HUES6 (cell line): ENCODE data around the gene MSI2.

Experiments used
- H3K27ac ChIP-seq: 2 replicates; pipeline ENCODE4 v1.7.0; 2013; ENCODE audit warnings: low read depth, mild to moderate bottlenecking, low read length, inconsistent platforms
- H3K27me3 ChIP-seq: 2 replicates; pipeline ENCODE4 v1.6.1; 2013; ENCODE audit warnings: low read length; ENCODE audit not compliant: control insufficient read depth, insufficient read depth
- H3K36me3 ChIP-seq: 2 replicates; pipeline ENCODE4 v1.6.1; 2013; ENCODE audit warnings: low read length; ENCODE audit not compliant: control insufficient read depth, insufficient read depth
- H3K4me1 ChIP-seq: 2 replicates; pipeline ENCODE4 v1.6.1; 2013; ENCODE audit warnings: low read length; ENCODE audit not compliant: control insufficient read depth, insufficient read depth
- H3K4me3 ChIP-seq: 2 replicates; pipeline ENCODE4 v1.5.1; 2013; ENCODE audit warnings: low read depth, low read length
- H3K9ac ChIP-seq: one replicate; pipeline ENCODE4 v1.6.1; 2013; ENCODE audit warnings: mild to moderate bottlenecking, low read length
- H3K9me3 ChIP-seq: 2 replicates; pipeline ENCODE4 v1.6.1; 2013; ENCODE audit warnings: low read depth, low read length; ENCODE audit not compliant: control insufficient read depth, insufficient read depth

MSI2 gene

DNA sequence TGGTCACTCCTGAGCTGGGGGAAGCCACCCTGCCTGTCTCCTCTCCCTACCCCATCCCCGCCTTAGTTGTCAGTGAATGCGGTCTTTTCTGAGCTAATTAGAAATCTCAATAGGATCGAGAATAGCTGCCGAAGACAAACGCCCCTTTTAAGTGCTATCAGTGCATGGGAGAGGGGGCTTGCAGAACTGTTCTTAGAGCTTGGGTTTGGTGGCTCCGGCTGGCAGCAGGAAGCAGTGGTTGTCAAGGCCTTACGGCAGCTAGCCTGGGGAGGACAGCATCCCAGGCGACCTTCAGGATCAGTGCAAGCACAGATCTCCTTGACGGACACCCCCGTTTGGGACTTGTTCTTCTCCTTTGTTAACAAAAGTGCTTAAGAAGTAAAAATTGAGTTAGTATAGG is 293.7 kb downstream of the MSI2 start:
- Histone ChIP-seq H3K27ac (no peak overlapping the region), H3K4me1 (peaks cover 93% of the 10 kb centered on the region)

DNA sequence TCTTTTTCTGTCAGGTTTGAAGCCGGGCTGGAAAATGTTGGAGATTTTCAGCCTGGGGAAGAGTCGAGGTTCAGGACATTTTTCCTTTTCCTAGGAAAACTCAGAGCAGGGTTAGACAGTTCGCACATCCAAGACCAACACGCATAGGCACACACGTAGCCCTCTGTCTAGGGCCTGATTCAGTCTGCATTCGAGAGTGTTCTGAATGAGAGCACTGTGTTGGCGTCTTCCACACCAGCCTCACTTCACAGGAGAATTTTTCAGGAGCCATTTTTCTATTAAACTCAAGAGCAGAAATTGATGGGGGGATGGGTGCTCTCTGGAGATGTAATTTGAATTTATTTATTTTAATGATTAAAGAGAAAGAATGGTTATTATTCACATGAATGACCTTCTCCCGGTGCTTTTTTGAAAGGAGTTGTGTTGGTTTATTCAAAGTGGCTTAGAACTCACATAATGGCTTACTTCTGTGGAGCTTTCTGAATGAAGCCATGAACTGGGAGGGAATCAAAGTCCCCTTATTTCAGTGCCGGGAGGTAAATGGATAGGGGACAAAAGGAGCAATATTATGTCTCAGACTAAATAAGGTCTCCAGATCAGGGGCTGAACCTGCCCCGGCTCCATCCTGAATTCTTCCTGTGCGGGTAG is 294.5 kb downstream of the MSI2 start:
- H3K4me1 ChIP-seq: peaks cover 86% of the 10 kb centered on the region
- no peak overlapping the region for H3K9ac ChIP-seq
- no peaks in the 10 kb centered on the region for H3K27me3 ChIP-seq
- no peak overlapping the region for H3K27ac ChIP-seq
- no peaks in the 10 kb centered on the region for H3K36me3 ChIP-seq
- H3K9me3 ChIP-seq: no peaks in the 10 kb centered on the region
- H3K4me3 ChIP-seq: no peak overlapping the region

More for the DNA sequence above, 293.7 kb downstream of the MSI2 start:
- Histone ChIP-seq H3K27me3 (no peaks in the 10 kb centered on the region), H3K36me3 (no peaks in the 10 kb centered on the region), H3K4me3 (no peak overlapping the region), H3K9ac (peak overlapping the region; percentile 22), H3K9me3 (no peaks in the 10 kb centered on the region)

DNA sequence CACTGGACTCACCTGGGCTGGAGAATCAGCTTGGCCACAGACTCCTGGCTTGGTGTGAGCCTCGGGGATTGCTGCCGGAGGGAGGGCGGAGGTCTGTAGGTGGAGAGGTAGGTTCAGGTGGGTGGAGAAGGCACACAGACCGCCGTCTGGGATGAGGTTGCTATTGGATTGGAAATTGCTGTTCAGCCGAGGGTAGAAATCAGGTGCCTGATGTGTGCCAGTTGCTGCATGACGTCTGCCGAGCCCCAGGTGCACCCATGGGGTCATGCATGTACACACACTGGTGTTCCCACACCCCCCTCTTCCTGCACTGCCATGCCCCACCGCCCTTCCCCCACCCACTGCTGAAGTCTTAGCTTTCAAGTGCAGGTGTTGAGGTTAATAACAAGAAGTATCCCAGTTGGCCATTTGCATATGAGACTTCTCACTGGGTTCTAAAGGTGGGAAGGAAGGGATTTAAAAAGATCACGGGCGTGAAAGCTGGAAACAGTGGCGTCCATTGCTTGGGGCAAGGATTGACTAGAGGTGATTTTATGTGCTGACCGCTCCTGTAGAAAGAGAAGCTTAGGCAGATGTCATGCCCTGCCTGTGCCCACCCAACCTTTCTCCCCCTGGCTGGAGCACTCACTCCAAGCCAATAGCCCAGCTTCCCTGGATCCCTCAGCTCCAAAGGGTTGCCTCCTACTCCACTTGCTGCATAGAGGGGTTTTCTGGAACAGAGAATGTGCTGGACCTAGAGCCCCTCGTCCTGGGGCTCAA is 295.2 kb downstream of the MSI2 start:
- Histone ChIP-seq H3K27me3 (no peaks in the 10 kb centered on the region), H3K4me3 (no peak overlapping the region), H3K4me1 (peaks cover 82% of the 10 kb centered on the region), H3K27ac (no peak overlapping the region), H3K36me3 (no peaks in the 10 kb centered on the region), H3K9me3 (no peaks in the 10 kb centered on the region), H3K9ac (no peak overlapping the region)

DNA sequence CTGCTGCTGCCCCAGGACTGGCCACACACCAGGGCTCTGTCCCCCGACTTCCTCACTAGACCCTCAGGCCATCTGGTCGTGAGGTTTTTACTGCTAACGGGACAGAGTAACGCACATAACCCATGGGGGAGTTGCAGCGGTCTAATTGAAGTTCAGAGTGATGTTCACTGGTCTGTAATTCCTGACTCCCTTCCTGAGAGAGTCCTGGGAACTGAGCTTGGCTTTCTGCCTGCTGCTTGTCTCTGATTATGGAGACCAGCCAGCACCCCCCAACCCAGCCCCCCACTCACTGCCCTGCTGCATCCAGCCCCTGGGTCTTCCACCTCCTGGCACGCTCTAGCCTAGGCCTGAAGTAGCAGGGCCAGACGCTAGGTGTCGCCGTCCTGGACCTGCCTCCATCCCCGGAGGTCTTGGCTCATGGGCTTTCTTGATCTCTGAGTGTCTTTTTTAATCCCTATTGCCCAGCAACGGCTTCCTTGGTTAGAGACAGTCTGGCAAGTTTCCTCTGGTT is 295.8 kb downstream of the MSI2 start:
- Histone ChIP-seq H3K9me3 (no peaks in the 10 kb centered on the region), H3K27ac (no peak overlapping the region), H3K27me3 (no peaks in the 10 kb centered on the region), H3K4me3 (no peak overlapping the region), H3K9ac (no peak overlapping the region), H3K4me1 (peaks cover 78% of the 10 kb centered on the region), H3K36me3 (no peaks in the 10 kb centered on the region)

DNA sequence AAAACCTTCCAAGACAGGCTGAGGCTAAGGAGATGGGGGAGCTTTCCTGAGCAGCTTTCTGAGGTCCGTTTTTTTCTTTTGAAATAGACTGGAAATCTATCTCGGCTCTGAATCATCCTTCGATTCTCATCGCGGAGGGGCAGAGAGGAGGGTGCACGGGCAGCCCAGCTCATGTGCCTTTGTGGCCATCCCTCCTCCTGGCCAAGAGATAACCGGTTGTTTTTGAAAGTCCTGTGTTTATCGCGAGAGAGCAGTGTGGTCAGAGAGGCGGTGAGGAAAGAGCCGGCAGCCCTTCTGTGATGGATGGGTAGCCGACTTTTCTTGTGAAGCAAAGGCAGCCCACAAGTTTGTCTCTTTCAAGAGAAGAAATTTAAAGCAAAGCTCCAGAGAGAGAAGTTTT is 297.2 kb downstream of the MSI2 start:
- H3K4me3 ChIP-seq: no peak overlapping the region
- H3K36me3 ChIP-seq: no peaks in the 10 kb centered on the region
- H3K4me1 ChIP-seq: peaks cover 77% of the 10 kb centered on the region
- H3K27ac ChIP-seq: no peak overlapping the region
- no peaks in the 10 kb centered on the region for H3K27me3 ChIP-seq
- H3K9me3 ChIP-seq: no peaks in the 10 kb centered on the region
- H3K9ac ChIP-seq: no peak overlapping the region

DNA sequence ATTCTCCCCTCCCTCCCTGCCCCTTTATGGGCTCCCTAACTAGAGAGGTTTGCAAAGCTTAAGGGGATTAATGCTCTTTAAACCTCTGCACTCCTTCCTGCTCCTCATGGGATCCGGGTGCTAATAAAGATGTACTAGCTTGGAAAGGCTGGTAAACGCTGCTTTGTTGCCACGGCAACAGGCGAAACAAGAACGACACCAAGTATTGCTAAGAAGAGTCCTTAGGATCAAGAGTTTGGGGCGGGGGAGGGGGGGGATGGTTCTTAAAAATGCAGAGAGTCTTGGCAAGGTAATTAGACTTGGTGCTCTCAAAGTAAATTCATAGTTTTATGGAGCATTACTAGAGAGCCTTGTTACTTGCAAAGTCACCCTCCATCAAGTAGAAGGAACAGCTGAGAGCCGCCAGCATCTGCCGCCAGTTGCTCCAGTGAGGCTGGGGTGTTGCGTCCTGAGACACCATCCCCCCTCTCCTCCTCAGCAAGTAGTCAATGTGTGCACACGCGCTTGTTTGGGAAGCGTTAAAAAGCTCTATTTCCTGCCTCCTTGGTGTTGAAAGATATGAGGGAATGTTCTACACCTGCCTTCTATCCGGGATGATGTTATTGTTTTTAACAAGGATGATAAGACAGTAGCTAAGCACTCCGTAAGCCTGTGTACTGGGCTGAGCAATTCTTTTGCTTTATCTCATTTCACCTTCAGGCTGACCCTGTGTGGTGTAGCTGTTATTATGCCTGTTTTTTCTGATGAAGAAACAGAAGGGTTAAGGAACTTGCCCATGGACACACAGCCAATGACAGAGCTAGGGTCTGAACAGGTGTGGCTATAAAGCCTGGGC is 297.9 kb downstream of the MSI2 start:
- Histone ChIP-seq H3K27me3 (no peaks in the 10 kb centered on the region), H3K4me1 (peaks cover 72% of the 10 kb centered on the region), H3K9ac (no peak overlapping the region), H3K4me3 (no peak overlapping the region), H3K9me3 (no peaks in the 10 kb centered on the region), H3K36me3 (no peaks in the 10 kb centered on the region), H3K27ac (no peak overlapping the region)

DNA sequence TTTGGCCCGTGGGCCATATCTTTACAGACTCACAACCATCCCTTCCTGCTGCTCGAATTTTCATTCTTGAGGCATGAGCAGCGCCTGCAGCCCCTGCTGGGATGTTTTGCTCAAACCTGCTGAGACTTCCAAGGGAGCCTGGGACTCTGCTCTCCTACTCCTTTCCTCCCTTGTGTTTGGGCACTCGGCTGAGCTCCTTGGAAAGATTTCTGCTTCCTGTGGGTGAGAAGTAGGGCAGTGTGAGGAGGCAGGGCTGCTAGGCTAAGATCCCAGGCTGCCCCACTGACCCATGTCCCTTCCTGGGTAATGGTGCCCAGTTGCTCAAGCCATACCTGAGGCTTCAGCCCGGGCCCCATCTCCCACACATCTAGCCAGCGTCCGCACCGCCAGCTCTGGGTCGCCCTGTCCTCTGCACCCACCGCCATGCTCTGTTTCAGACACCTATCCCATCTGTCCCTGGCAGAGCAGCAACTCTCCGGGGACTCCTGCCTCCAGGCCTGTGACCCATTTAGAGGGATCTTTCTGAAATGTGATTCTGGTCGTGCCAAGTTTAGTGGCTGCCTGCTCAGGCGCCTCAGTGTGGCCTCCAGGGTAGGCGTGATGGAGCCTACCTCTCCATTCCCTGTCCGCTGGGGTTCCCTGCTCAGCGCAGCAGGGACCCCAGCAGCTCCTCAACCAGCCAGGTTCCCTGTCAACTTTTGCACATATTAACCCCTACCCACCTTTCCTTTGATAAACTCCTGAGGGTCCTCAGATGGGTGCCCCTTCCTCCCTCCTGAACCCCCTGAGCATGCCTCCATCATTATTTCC is 298.7 kb downstream of the MSI2 start:
- Histone ChIP-seq H3K4me1 (peaks cover 64% of the 10 kb centered on the region), H3K27me3 (no peaks in the 10 kb centered on the region), H3K4me3 (no peak overlapping the region), H3K9ac (no peak overlapping the region), H3K36me3 (no peaks in the 10 kb centered on the region), H3K27ac (no peak overlapping the region), H3K9me3 (no peaks in the 10 kb centered on the region)

DNA sequence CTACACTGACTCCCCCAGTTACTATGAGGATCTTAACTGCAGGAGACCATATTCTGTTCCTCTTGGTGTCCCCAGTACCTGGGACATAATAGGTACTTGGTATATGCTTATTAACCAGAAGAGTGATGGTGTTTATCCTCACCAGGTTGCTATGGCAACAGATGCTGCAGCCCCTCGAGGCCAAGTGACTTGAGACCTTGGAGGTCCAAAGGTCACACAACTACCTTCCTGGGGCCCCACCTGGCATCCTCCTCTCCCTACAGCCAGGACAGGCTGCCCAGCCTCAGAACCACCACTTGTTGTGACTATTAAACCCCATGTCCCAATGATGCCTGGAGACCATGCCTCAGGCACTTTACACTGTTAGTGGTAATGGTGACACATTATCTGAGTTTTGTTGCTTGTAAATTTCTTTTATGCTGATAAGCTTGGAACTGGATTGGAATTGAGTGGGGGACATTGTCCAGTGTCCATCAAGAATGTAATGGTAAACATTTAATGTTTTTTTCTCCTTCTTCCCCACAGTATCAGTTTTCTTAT is 299.4 kb downstream of the MSI2 start:
- Histone ChIP-seq H3K36me3 (no peaks in the 10 kb centered on the region), H3K4me3 (no peak overlapping the region), H3K9ac (no peak overlapping the region), H3K9me3 (no peaks in the 10 kb centered on the region), H3K4me1 (peaks cover 60% of the 10 kb centered on the region), H3K27me3 (no peaks in the 10 kb centered on the region), H3K27ac (no peak overlapping the region)

DNA sequence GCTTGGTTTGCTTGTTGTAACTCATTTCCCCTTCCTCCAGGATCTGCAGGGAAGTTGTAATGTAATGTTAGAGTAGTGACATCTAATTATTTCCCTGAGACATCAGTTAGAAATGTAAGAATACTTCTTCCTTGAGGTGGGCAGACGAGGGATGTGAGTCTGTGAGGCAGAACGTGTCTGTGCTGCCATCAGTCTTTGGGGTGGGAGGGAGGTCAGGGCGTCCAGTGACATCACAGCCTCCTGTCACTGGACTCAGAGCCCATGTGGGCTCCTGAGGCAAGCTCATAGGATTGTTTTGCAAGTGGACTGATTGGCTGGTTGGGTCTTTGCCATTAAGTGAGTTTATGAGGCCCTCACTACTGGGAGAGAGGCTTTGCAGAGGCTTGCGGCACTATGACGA is 300.0 kb downstream of the MSI2 start:
- Histone ChIP-seq H3K9ac (no peak overlapping the region), H3K4me1 (peaks cover 62% of the 10 kb centered on the region), H3K36me3 (no peaks in the 10 kb centered on the region), H3K27ac (no peak overlapping the region), H3K4me3 (no peak overlapping the region), H3K9me3 (no peaks in the 10 kb centered on the region), H3K27me3 (no peaks in the 10 kb centered on the region)

DNA sequence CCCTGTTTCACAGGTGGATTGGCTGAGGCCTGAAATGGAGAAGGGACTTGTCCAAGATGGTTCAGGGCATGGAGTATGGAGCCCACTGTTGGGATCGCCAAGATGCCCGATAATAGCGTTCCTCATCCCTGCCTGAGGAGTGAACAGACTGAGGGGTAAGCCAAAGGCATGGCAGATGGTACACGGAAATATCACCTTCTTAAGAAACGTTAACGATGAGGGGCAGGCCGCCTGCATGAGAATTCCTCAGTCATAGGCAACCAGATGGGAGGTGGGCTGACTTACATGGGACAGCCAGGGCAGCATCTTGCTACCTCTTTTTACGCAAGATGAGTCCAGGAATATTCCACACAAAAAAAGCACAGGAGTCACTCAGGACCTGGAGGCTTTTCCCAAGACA is 300.7 kb downstream of the MSI2 start:
- Histone ChIP-seq H3K36me3 (no peaks in the 10 kb centered on the region), H3K27me3 (no peaks in the 10 kb centered on the region), H3K9me3 (no peaks in the 10 kb centered on the region), H3K9ac (no peak overlapping the region), H3K27ac (no peak overlapping the region), H3K4me3 (no peak overlapping the region), H3K4me1 (peaks cover 56% of the 10 kb centered on the region)
